Ovary (tissue), 9 donors: ENCODE results near the gene UBXN6. TPM values are rescaled to one million over a fixed set of nuclear protein-coding genes. Genes with fewer than 3 reads are reported as not detected.

Source experiments
- DNase-seq, 5 donors: peaks; one replicate each; pipeline ENCODE4 v3.0.0-alpha.2; 2019 to 2020
- H3K27ac ChIP-seq, 2 donors: fragments of 200-600 bp; one replicate each; pipeline versions ENCODE4 v1.5.1 to v1.8.0; 2019 to 2022
- H3K27me3 ChIP-seq: fragments of 200-600 bp; one replicate; pipeline ENCODE4 v1.8.0; 2022
- H3K36me3 ChIP-seq: fragments of 200-600 bp; sonication (generic); one replicate; pipeline ENCODE4 v1.5.1; 2019
- H3K4me1 ChIP-seq: one replicate; pipeline ENCODE4 v1.8.1; 2013; ENCODE audit warnings: mild to moderate bottlenecking, moderate library complexity; ENCODE audit not compliant: insufficient read depth
- H3K4me3 ChIP-seq: fragments of 200-600 bp; sonication (generic); one replicate; pipeline ENCODE4 v1.5.1; 2017
- H3K9me3 ChIP-seq, 2 donors: fragments of 200-600 bp in 1 of 2; sonication (generic) in 1 of 2; one replicate each; pipeline versions ENCODE4 v1.5.1 to v1.8.1; 2013 to 2019; ENCODE audit warnings: mild to moderate bottlenecking in 1 of 2, moderate library complexity in 1 of 2
- EP300 ChIP-seq: sonication (generic); formaldehyde crosslinking; IDR thresholded peaks from one replicate; pipeline ENCODE4 v1.6.1; 2017; ENCODE audit warnings: antibody characterized with exemption
- POLR2A ChIP-seq: fragments of 450-650 bp; IDR thresholded peaks from one replicate; pipeline ENCODE4 v1.6.1; 2017; ENCODE audit warnings: antibody characterized with exemption, mild to moderate bottlenecking, moderate library complexity
- WGBS, 3 donors: extraction: QIAGEN DNeasy Blood & Tissue Kit in 1 of 3; methylation state at CpG; one replicate each; pipeline versions ENCODE4 v1.1.5 to v1.1.7; 2013 to 2017; 5-methylcytosine and 5-hydroxymethylcytosine counted together
- intact Hi-C, 4 donors: fragments of 100-400 bp; cut with DNase I; formaldehyde crosslinking; loops; one replicate each; pipeline versions ENCODE4 v1.11.0 to v1.15.1; 2022 to 2023
- polyA plus RNA-seq, 2 donors: library from polyadenylated mRNA; stranded (reverse); fragments of 200-250 nt in 1 of 2; fragments of 350-450 nt in 1 of 2; fragmentation: Illumina TruSeq in 1 of 2; extraction: RNeasy Lipid Tissue Mini Kit (QIAGEN cat#74804) in 1 of 2; gene quantifications; one replicate each; pipeline ENCODE4 v1.2.3, GENCODE V29; 2013 to 2014
- total RNA-seq, 7 donors: library from RNA; depleted of rRNA in 2 of 7; stranded (reverse); fragments of >200 nt in 2 of 7; fragmentation: NEBNext Ultra II Directional in 3 of 7; extraction: Animal tissue kit (Norgen Biotek cat#: 25700) in 3 of 7; gene quantifications; one replicate each; pipeline versions ENCODE4 v1.1.0 to v1.2.4, GENCODE V29; 2016 to 2023
- TF ChIP-seq, protein P1 (sequence below), 3 donors: fragments of 450-650 bp in 2 of 3; fragments of 200-600 bp in 1 of 3; IDR thresholded peaks; one replicate each; pipeline versions ENCODE4 v1.5.1 to v1.8.0; 2016 to 2022; ENCODE audit warnings: antibody characterized with exemption in 3 of 3, mild to moderate bottlenecking in 1 of 3
- donor health status: DM: no; HTN: no; CAD: no; lungs with moderate emphysema.
- donor health status: DM: no; HTN: no; CAD: no.
- donor health status: Bipolar disorder and iron deficiency.
- donor health status: DM: yes; HTN: yes; CAD: no.
- donor health status: DM: no; HTN: no; CAD: no.
- donor health status: DM: yes; HTN: yes; CAD: no.

The UBXN6 gene
- total and polyA plus RNA-seq, 9 donors = 19.3 to 170 (median 133) TPM

GRCh38 chr19:4448147-4448985 is 9.2 kb downstream of the UBXN6 start:
- H3K4me1 ChIP-seq = no peaks in the 10 kb centered on the region
- TF ChIP-seq, protein P1, sequence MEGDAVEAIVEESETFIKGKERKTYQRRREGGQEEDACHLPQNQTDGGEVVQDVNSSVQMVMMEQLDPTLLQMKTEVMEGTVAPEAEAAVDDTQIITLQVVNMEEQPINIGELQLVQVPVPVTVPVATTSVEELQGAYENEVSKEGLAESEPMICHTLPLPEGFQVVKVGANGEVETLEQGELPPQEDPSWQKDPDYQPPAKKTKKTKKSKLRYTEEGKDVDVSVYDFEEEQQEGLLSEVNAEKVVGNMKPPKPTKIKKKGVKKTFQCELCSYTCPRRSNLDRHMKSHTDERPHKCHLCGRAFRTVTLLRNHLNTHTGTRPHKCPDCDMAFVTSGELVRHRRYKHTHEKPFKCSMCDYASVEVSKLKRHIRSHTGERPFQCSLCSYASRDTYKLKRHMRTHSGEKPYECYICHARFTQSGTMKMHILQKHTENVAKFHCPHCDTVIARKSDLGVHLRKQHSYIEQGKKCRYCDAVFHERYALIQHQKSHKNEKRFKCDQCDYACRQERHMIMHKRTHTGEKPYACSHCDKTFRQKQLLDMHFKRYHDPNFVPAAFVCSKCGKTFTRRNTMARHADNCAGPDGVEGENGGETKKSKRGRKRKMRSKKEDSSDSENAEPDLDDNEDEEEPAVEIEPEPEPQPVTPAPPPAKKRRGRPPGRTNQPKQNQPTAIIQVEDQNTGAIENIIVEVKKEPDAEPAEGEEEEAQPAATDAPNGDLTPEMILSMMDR (IDR thresholded peaks at IDR 0.05) = no peak
- TF ChIP-seq POLR2A (no peak), EP300 (no peak)
- intact Hi-C loops = loop anchor here in 2 of 4 donors (10.0 kb wide), 1 partner anchor 184 kb away; no protein-coding TSS in a partner anchor
- 79 to 86% (median 82%) methylated on average over 30 of the region's 30 CpGs for WGBS, 3 donors
- H3K9me3 ChIP-seq = no peaks in the 10 kb centered on the region
- no peak overlapping the region for H3K4me3 ChIP-seq
- H3K27ac ChIP-seq = no peak overlapping the region
- no peaks in the 10 kb centered on the region for H3K36me3 ChIP-seq
- peak in 1 of 5 donors; percentile 43 for DNase-seq
- no peaks in the 10 kb centered on the region for H3K27me3 ChIP-seq

DNA sequence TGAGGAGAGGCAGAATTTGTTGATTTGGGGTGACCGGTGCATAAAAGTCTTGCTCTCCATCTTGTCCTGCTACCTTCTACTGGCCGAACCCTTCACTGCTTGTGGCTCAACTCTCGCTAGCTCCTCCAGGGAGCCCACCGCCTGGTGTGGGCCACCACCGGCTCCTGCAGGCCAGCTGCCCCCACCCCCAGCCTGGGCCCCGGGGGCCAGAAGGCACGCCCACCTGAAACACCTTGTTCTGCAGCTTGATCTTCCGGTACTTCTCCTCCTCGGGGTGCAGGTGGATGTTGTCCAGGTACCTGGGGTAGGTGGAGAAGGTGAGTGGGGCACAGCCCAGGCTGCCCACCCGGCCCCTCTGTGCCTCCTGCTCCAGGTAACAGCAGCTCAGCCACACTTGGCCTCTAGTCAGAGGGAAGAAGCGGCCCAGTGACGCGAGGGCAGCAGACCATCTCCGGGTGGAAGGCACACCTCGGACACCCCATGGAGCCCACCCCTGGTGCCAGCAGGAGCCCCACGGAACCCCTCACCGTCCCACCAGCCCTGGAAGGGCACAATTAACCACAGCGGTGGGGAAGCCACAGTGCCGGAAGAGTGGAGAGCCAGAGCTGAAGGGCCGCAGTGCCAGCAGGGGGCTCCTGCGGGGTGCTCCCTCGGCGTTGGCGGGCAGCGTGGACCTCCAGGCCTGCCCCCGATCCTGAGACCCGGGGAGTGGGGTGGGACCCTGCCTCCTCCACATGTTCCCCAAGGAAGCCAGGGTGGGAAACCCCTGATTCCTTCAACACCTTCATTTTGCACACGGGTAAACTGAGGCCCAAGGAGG is 10.1 kb downstream of the UBXN6 start:
- intact Hi-C loops = loop anchor here in 2 of 4 donors (10.0 kb wide), 1 partner anchor 183 kb away; no protein-coding TSS in a partner anchor
- no peak for DNase-seq
- no peaks in the 10 kb centered on the region for H3K36me3 ChIP-seq
- TF ChIP-seq EP300 (no peak), POLR2A (no peak)
- H3K27ac ChIP-seq = no peak overlapping the region
- H3K4me1 ChIP-seq = no peaks in the 10 kb centered on the region
- no peaks in the 10 kb centered on the region for H3K9me3 ChIP-seq
- WGBS, 3 donors = 80 to 85% (median 81%) methylated on average over 28 of the region's 28 CpGs
- no peaks in the 10 kb centered on the region for H3K27me3 ChIP-seq
- H3K4me3 ChIP-seq = no peak overlapping the region

- WGBS, 3 donors = 56 to 64% (median 58%) methylated on average over 14 to 15 of the region's 15 CpGs
- H3K36me3 ChIP-seq = no peaks in the 10 kb centered on the region
- no peak overlapping the region for H3K4me3 ChIP-seq
- intact Hi-C loops = loop anchor here in 2 of 4 donors (10.0 kb wide), 1 partner anchor 182 kb away; no protein-coding TSS in a partner anchor
- no peak for DNase-seq
- no peaks in the 10 kb centered on the region for H3K4me1 ChIP-seq
- TF ChIP-seq, protein P1 (IDR thresholded peaks at IDR 0.05) = no peak
- no peak for TF ChIP-seq EP300
- H3K9me3 ChIP-seq = no peaks in the 10 kb centered on the region
- no peaks in the 10 kb centered on the region for H3K27me3 ChIP-seq
- peak overlapping the region in 1 of 2 donors; percentile 60 for H3K27ac ChIP-seq
Measured at GRCh38 chr19:4446704-4447200, 10.8 kb downstream of the UBXN6 start.

DNA sequence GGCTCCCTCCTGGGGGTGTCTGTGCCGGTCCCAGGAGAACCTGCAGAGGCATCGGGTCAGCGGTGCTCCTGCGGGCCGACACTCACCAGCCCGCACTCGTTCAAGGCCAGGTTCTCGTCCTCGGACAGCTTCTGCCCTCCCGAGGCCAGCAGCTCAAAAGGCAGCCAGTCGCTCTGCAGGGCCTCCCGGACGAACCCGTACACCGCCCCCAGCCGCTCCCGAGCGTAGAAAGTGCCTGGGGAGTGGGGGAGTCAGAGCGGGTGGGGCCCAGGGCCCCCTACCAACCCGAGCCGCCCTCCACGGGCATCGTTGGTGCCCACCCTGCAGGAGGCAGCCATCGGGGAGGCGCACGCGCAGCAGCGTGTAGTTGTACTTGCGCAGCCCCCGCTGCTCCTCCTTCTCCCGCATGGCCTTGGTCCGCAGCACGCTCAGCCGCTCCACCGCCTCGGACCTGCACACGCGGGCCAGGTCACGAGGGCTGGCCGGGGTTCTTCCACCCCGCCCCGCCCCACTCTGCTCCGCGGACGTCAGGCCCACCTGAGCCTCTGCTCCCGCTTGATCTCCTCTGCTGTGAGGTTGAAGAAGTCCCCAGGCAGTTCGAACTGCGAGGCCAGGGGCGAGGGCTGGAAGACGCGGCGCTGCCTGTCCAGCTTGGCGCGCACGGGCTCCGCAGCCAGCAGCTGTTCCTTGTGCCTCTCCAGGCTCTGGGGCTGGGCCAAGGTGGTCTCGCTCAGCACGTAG is 11.5 kb downstream of the UBXN6 start:
- TF ChIP-seq, protein P1 (IDR thresholded peaks at IDR 0.05) = no peak
- no peak for TF ChIP-seq EP300
- WGBS, 3 donors = 41 to 74% (median 42%) methylated on average over 43 to 58 of the region's 58 CpGs
- intact Hi-C loops = loop anchor here in 2 of 4 donors (10.0 kb wide), 1 partner anchor 181 kb away; no protein-coding TSS in a partner anchor
- no peaks in the 10 kb centered on the region for H3K9me3 ChIP-seq
- peak overlapping the region in 1 of 2 donors; percentile 60 for H3K27ac ChIP-seq
- H3K27me3 ChIP-seq = no peaks in the 10 kb centered on the region
- DNase-seq = peak; percentile 57 to 80 (median 71)
- H3K36me3 ChIP-seq = no peaks in the 10 kb centered on the region
- no peaks in the 10 kb centered on the region for H3K4me1 ChIP-seq
- H3K4me3 ChIP-seq = no peak overlapping the region
